HG03135 (cell line): Measurements from ENCODE around the gene CCDC88B.

Experiments used
- ATAC-seq: cut with Tn5 transposase; IDR thresholded peaks from one replicate; pipeline ENCODE4 v1.9.1; 2021; ENCODE audit warnings: mild to moderate bottlenecking, moderate library complexity; ENCODE audit not compliant: unreplicated experiment

Gene CCDC88B

DNA sequence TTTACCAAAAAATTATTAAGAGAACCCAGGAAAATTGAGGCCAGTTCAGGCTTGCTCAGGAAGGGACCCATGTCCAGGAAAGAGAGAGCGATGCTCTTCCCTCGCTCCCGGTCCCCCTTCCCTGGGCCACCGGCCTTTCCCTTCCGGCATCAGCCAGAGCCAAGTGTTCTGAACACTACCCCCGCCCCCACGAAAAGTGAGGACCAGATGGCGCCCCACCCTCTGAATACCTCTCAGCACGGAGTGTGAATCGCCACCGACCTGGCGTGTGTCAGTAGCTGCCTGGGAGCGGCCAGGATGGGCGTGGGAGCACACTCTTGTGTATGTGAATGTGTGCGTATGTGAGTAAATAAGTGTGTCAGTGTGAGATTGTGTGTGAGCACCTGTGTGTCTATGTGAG is 39.2 kb downstream of the CCDC88B start:
- no peak for ATAC-seq

DNA sequence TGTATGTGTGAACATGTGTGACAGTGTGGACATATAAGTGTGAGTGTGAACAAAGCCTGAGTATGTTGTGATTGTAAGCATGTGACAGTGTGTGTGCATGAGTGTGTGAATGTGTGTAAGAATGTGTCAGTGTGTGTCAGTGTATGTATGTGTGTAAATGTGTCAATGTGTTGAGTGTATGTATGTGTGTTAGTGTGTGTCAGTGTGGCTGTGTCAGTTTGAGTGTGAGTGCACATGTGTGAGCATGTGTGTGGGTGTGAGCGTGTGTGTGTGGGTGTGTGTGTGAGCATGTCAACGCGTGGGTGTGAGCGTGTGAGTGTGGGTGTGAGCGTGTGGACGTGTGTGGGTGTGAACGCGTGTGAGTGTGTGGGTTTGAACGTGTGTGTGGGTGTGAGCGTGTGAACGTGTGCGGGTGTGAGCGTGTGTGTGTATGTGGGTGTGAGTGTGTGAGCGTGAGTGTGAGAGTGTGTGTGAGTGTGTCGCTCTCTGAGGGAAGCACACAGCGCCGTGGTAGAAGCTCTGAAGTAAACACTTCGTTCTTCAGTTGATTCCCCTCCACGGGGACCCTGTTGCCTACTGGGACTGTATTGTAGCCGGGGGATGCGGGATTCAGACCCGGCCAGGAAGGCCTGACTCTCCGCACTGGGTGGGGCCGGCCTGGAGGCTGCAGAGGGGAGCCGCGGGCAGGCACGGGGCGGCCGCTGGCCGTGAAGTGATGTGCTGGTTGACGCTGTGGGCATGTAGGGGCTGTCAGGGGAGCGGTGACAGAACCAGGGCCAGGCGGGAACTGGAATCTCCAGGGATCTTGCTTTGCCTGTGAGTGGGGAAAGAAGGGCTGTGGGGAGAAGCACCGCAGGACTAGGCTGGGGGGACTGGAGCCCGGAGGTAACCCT is 40.1 kb downstream of the CCDC88B start:
- no peak for ATAC-seq

DNA sequence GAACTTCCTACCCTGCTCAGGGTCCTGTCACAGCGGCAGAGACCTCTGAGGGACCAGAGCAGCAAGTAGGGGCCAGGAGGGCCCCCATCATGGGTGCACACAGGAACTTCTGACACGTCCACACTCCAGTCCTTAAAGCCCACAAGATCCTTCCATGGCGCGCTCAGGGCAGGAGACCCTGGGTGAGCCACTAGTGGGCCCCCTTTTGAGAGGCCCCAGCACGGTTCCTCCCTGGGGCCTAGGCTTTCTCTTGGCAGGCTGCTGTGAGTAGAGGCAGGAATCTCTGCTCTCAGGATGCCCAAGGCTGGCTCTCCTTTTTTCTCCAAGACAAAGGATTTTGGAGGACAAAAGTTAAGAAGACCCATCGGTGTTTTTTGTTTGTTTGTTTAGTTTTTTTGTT is 41.3 kb downstream of the CCDC88B start:
- no peak for ATAC-seq

- no peak for ATAC-seq
Measured at GRCh38 chr11:64382047-64382446, 42.0 kb downstream of the CCDC88B start.

GRCh38 chr11:64382586-64382985 is 42.6 kb downstream of the CCDC88B start:
- ATAC-seq, result no peak

DNA sequence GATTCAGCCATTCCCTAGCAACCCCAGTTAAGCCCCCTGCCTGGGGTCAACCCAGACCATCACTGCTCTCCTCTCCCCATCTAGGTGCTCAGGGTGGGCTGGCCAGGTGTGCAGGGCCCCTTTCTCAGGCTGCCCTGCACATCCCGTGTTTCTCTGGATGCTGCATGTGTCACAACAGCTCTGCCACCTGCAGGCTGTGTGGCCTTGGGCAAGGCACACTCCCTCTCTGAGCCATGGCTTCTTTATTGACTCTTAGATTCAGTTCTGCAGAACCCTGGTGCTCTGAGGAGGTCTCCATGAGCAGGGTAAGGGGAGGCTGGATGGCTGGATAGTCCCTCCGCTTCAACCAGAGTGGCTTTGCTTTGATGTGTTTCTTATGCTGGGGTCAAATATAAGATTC is 43.6 kb downstream of the CCDC88B start:
- ATAC-seq, result no peak

- ATAC-seq, result no peak
Measured at GRCh38 chr11:64384028-64384737, 44.2 kb downstream of the CCDC88B start.

- no peak for ATAC-seq
Measured at GRCh38 chr11:64384981-64385944, 45.3 kb downstream of the CCDC88B start.

GRCh38 chr11:64385945-64386704 is 46.1 kb downstream of the CCDC88B start:
- no peak for ATAC-seq

GRCh38 chr11:64387916-64388315 is 47.9 kb downstream of the CCDC88B start:
- ATAC-seq, result no peak

- no peak for ATAC-seq
Measured at GRCh38 chr11:64388894-64389293, 48.9 kb downstream of the CCDC88B start.

- no peak for ATAC-seq
Measured at GRCh38 chr11:64389851-64390250, 49.8 kb downstream of the CCDC88B start.

GRCh38 chr11:64390558-64390957 is 50.6 kb downstream of the CCDC88B start:
- no peak for ATAC-seq

GRCh38 chr11:64391839-64392238 is 51.8 kb downstream of the CCDC88B start:
- no peak for ATAC-seq

DNA sequence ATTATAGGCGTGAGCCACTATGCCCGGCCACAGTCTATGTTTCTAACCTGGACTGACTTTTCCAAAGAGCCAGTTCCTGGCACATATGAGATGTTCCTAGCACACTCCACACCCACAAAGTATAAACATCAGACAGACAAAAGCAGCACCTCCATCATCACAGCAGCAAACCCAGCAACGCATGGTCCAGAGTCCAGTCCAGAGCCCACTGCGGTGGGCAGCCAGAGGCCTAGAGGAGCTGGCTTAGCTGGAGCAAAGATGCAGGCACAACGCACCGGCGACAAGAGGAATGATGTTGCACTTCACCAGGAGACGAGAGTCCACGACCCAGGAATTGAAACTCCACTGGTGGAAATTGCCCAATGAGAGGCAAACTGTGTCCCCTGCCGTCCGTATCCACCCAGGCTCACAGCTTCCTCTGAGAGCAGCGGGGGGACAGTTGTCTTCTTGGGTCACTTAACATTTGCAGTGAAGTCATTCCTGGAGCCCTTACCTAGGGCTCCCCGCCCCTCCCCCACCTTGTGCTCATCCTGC is 55.6 kb downstream of the CCDC88B start:
- ATAC-seq, result no peak

- no peak for ATAC-seq
Measured at GRCh38 chr11:64396079-64396591, 56.1 kb downstream of the CCDC88B start.

DNA sequence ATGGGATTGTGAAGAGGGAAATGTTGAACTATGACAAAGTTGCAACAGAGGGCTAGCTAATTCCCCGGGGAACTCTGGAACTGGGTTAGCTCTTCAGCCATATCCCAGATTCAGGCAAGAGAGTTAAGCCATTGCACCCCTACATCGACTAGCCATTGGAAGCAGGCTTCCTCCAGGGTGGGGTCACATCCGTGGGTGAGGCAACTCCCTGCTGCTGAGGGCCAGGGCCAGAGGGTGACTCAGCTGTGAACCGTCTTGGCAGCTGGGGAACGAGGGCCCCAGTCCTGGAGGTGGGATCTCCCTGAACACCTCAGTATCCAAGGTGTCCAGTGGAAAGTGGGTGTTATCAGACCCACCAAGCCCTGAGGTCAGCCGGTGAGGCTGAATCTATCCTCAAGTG is 60.1 kb downstream of the CCDC88B start:
- no peak for ATAC-seq

GRCh38 chr11:64400667-64401066 is 60.7 kb downstream of the CCDC88B start:
- ATAC-seq, result no peak

DNA sequence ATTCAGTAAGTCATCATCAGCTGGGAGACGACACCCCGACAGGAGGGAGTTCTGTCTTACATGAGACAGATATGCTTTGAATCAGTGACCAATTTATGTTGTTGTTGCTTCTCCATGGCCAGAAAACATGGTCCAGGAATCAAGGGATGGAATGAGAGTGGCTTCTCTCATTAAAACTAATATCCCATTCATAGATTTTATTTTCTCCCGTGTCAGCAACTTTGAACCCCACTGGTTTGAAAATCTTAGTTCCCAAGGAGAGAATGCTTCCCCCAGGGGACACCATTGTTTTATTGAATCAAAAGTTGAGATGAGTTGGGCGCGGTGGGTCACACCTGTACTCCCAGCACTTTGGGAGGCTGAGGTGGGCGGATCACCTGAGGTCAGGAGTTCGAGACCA is 61.8 kb downstream of the CCDC88B start:
- ATAC-seq, result no peak

- ATAC-seq, result no peak
Measured at GRCh38 chr11:64403106-64403505, 63.1 kb downstream of the CCDC88B start.
